Activated T-cell treated with anti-CD3 and anti-CD28 coated beads for 48 hours (primary cell): ENCODE data around the gene PCIF1.
"Not testable (repeated sequence)": the region's sequence is repeated elsewhere in the genome, so short reads cannot be mapped to it uniquely, and the experiment has no call there.

Experiments
- DNase-seq: peaks from one replicate; pipeline ENCODE4 v3.0.0-alpha.2; 2020; ENCODE audit warnings: low read depth

The PCIF1 gene

GRCh38 chr20:45994761-45995493 is 60.4 kb downstream of the PCIF1 start:
- DNase-seq: no peak

GRCh38 chr20:45995495-45996097 is 61.1 kb downstream of the PCIF1 start:
- not testable (repeated sequence) for DNase-seq

GRCh38 chr20:45997187-45997586 is 62.7 kb downstream of the PCIF1 start:
- no peak for DNase-seq
